ENCODE data around the gene FLVCR2. TPM values are rescaled to one million over a fixed set of nuclear protein-coding genes. Genes with fewer than 3 reads are reported as not detected.

The FLVCR2 gene
- total RNA-seq, 6 experiments from 2014 or later, result 0.27 to 3.1 (median 1.8) TPM

DNA sequence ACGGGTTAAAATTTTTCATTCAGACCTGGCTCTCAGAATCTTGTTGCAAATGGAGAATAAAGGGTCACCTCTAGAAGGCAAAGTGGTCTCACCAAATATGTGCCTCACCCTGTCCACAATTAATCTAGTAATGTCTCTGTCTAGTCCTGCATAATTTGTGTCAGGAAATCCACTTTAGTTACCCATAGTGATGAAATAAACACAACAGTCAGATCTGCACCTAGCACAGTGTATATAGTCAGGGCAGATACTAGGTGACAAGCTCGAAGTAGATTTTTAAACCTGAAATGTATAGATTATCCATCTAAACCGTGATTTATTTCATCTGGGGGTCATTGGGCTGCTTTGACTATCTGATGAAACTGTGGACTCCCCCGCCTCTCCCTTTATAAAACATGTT is 15.9 kb upstream of the FLVCR2 start:
- no peak overlapping the region for H3K27ac Mint-ChIP-seq

DNA sequence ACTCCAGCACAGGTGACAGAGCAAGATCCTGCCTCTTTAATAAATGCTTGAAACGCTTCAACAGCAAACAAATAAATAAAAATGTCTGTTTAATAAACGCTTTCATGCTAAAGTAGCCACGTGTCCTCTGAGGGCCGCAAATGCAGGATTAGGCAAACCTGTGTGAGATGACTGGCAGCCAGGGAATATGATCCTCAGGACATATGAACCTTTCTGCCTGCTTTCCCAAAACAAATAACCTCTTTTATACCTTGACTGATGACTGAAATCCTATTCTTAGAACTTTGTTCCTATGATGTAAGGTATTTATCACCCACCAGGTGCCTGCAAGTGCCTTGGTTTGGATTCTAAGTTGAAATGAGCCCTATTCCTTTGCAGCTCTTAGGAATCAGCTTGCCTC is 14.5 kb upstream of the FLVCR2 start:
- Mint-ChIP-seq H3K4me1 (ENCODE audit: low read depth) (peaks cover 31% of the 10 kb centered on the region), H3K4me3 (no peak overlapping the region), H3K27me3 (ENCODE audit: insufficient read depth) (peaks cover 52% of the 10 kb centered on the region), H3K9me3 (no peaks in the 10 kb centered on the region), H3K36me3 (ENCODE audit: low read depth) (no peaks in the 10 kb centered on the region), H3K27ac (no peak overlapping the region)
- TF ChIP-seq, protein P1, sequence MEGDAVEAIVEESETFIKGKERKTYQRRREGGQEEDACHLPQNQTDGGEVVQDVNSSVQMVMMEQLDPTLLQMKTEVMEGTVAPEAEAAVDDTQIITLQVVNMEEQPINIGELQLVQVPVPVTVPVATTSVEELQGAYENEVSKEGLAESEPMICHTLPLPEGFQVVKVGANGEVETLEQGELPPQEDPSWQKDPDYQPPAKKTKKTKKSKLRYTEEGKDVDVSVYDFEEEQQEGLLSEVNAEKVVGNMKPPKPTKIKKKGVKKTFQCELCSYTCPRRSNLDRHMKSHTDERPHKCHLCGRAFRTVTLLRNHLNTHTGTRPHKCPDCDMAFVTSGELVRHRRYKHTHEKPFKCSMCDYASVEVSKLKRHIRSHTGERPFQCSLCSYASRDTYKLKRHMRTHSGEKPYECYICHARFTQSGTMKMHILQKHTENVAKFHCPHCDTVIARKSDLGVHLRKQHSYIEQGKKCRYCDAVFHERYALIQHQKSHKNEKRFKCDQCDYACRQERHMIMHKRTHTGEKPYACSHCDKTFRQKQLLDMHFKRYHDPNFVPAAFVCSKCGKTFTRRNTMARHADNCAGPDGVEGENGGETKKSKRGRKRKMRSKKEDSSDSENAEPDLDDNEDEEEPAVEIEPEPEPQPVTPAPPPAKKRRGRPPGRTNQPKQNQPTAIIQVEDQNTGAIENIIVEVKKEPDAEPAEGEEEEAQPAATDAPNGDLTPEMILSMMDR (IDR thresholded peaks at IDR 0.05), result no peak
- no peak for DNase-seq

More for the DNA sequence above, 15.9 kb upstream of the FLVCR2 start:
- Mint-ChIP-seq H3K4me1 (ENCODE audit: low read depth) (peaks cover 31% of the 10 kb centered on the region), H3K4me3 (no peak overlapping the region), H3K9me3 (no peaks in the 10 kb centered on the region), H3K36me3 (ENCODE audit: low read depth) (no peaks in the 10 kb centered on the region), H3K27me3 (ENCODE audit: insufficient read depth) (peaks cover 40% of the 10 kb centered on the region)
- DNase-seq, result no peak
- TF ChIP-seq, protein P1 (IDR thresholded peaks at IDR 0.05), result no peak

DNA sequence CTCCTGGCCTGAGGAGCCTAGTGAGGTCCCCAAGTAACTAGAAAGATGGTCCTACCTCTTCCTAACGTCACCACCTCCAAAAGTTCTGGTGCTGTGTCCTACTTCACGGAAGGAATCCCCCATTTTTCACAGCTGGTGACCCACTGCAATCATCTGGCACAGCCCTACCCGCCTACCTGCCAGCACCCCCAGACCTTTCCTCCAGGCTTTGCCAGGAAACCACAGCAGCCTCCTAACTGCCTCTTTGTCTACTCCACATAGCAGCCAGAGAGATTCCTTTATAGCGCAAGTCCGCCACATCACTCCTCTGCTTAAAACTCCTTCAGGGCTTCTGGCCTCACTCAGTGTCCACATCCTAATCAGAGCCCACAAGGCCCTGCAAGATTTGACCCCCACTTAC is 13.4 kb upstream of the FLVCR2 start:
- H3K4me3 Mint-ChIP-seq, result no peak overlapping the region

DNA sequence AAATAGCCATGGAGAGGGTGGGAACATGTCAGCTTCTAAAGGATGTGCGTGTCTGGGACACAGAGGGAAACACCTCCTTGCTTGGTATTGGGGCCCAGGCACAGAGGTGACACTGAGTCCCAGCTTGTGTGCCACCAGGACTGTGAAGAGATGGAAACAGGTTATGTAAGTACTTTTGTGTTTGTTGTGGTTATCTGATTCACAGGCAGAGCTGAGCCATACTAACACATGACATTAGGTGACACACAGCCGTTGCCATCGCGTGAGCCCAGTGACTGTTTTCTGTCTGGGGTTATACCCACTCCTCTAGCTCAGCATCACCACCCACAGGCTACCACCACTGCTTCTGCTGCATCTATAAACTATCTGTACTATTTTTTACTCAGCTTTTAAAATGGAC is 12.1 kb upstream of the FLVCR2 start:
- TF ChIP-seq, protein P1 (IDR thresholded peaks at IDR 0.05), result no peak
- Mint-ChIP-seq H3K9me3 (no peaks in the 10 kb centered on the region), H3K27ac (no peak overlapping the region), H3K4me3 (no peak overlapping the region), H3K27me3 (ENCODE audit: insufficient read depth) (peaks cover 66% of the 10 kb centered on the region), H3K36me3 (ENCODE audit: low read depth) (no peaks in the 10 kb centered on the region), H3K4me1 (ENCODE audit: low read depth) (peaks cover 14% of the 10 kb centered on the region; the same call in 1 of the 2 replicates)
- DNase-seq, result peak; percentile 36

More for the DNA sequence above, 13.4 kb upstream of the FLVCR2 start:
- Mint-ChIP-seq H3K9me3 (no peaks in the 10 kb centered on the region), H3K27me3 (ENCODE audit: insufficient read depth) (peaks cover 61% of the 10 kb centered on the region), H3K27ac (no peak overlapping the region), H3K36me3 (ENCODE audit: low read depth) (no peaks in the 10 kb centered on the region), H3K4me1 (ENCODE audit: low read depth) (peaks cover 24% of the 10 kb centered on the region; the same call in 1 of the 2 replicates)
- DNase-seq, result no peak
- TF ChIP-seq, protein P1 (IDR thresholded peaks at IDR 0.05), result no peak

- Mint-ChIP-seq H3K4me1 (ENCODE audit: low read depth) (peaks cover 14% of the 10 kb centered on the region; the same call in 1 of the 2 replicates), H3K9me3 (no peaks in the 10 kb centered on the region), H3K36me3 (ENCODE audit: low read depth) (no peaks in the 10 kb centered on the region), H3K27me3 (ENCODE audit: insufficient read depth) (peaks cover 68% of the 10 kb centered on the region), H3K4me3 (no peak overlapping the region), H3K27ac (no peak overlapping the region)
- DNase-seq, result no peak
- TF ChIP-seq, protein P1 (IDR thresholded peaks at IDR 0.05), result no peak
These were observed 11.7 kb upstream of the FLVCR2 start for GRCh38 chr14:75566752-75567151.

DNA sequence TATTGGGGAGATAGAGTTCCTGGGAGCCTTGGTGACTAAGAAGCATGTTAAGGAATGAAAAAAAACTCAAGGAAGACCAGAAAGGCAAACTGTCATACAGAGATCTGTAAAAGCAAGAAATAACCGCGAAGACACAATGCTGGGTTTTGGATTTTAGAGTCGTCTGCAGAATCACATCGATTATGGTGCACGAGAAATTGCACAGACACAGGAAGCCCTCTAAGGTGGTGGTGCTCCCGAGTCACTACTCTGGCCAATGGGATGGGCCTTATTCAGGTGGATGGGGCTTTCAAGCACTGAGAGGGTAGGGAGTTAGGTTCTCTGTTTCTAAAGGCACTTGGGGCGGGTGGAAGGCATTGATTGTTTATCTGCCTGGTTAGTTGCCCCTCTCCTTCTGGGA is 10.3 kb upstream of the FLVCR2 start:
- TF ChIP-seq, protein P1 (IDR thresholded peaks at IDR 0.05), result no peak
- Mint-ChIP-seq H3K4me1 (ENCODE audit: low read depth) (peaks cover 6% of the 10 kb centered on the region; the same call in 1 of the 2 replicates), H3K27me3 (ENCODE audit: insufficient read depth) (peaks cover 60% of the 10 kb centered on the region), H3K36me3 (ENCODE audit: low read depth) (no peaks in the 10 kb centered on the region), H3K9me3 (no peaks in the 10 kb centered on the region), H3K27ac (no peak overlapping the region), H3K4me3 (no peak overlapping the region)
- DNase-seq, result no peak

All from HFFc6 (cell line).